Liver (tissue), 9 donors: Measurements from ENCODE around the gene GPI. TPM values are rescaled to one million over a fixed set of nuclear protein-coding genes. Genes with fewer than 3 reads are reported as not detected.
A peak's percentile ranks its signal among the peaks of the same experiment; 100 is the strongest.

Experiments used
- DNase-seq: peaks from one replicate; pipeline ENCODE4 v3.0.0-alpha.2; 2017; ENCODE audit warnings: low spot score
- H3K27ac ChIP-seq, 2 donors: one replicate each; pipeline ENCODE4 v1.7.0; 2013; ENCODE audit warnings: inconsistent platforms in 2 of 2, low read length in 2 of 2, control low read depth in 1 of 2, low read depth in 1 of 2, mild to moderate bottlenecking in 1 of 2
- H3K27me3 ChIP-seq, 4 donors: one replicate each; pipeline versions ENCODE4 v1.6.1 to v1.7.0; 2013; ENCODE audit warnings: low read length in 3 of 4, inconsistent platforms in 1 of 4, mild to moderate bottlenecking in 1 of 4, moderate library complexity in 1 of 4; ENCODE audit not compliant: control insufficient read depth in 4 of 4, insufficient read depth in 4 of 4
- H3K36me3 ChIP-seq, 4 donors: one replicate each; pipeline versions ENCODE4 v1.6.1 to v1.7.0; 2013; ENCODE audit warnings: low read length in 3 of 4, mild to moderate bottlenecking in 3 of 4, low read depth in 1 of 4, moderate library complexity in 1 of 4; ENCODE audit not compliant: control insufficient read depth in 4 of 4, insufficient read depth in 3 of 4
- H3K4me1 ChIP-seq, 4 donors: one replicate each; pipeline versions ENCODE4 v1.6.1 to v1.7.0; 2013; ENCODE audit warnings: low read length in 3 of 4, mild to moderate bottlenecking in 3 of 4, moderate library complexity in 1 of 4; ENCODE audit not compliant: control insufficient read depth in 4 of 4, insufficient read depth in 4 of 4
- H3K4me3 ChIP-seq, 3 donors: one replicate each; pipeline versions ENCODE4 v1.6.1 to v1.7.0; 2013; ENCODE audit warnings: low read length in 3 of 3, control low read depth in 1 of 3, low read depth in 1 of 3, mild to moderate bottlenecking in 1 of 3
- H3K9ac ChIP-seq, 2 donors: one replicate each; pipeline ENCODE4 v1.7.0; 2013; ENCODE audit warnings: low read length in 2 of 2, mild to moderate bottlenecking in 2 of 2, moderate library complexity in 2 of 2, control low read depth in 1 of 2, low read depth in 1 of 2
- H3K9me3 ChIP-seq, 4 donors: one replicate each; pipeline versions ENCODE4 v1.6.1 to v1.7.0; 2013; ENCODE audit warnings: low read length in 3 of 4; ENCODE audit not compliant: control insufficient read depth in 4 of 4
- ATF3 ChIP-seq: IDR thresholded peaks from 2 replicates; pipeline ENCODE4 v1.6.1; 2016; ENCODE audit warnings: antibody characterized with exemption
- CTCF ChIP-seq: fragments of 150-350 bp; IDR thresholded peaks from 2 replicates; pipeline ENCODE4 v1.5.1; 2017; ENCODE audit warnings: improper control_type of control experiment, low read depth, low read length; ENCODE audit not compliant: missing input control
- EGR1 ChIP-seq, 2 donors: IDR thresholded peaks; 2 replicates each; pipeline ENCODE4 v1.6.1; 2016 to 2018; ENCODE audit warnings: antibody characterized with exemption in 2 of 2, low read depth in 2 of 2
- FOXA1 ChIP-seq: IDR thresholded peaks from 2 replicates; pipeline ENCODE4 v1.6.1; 2016; ENCODE audit warnings: antibody characterized with exemption
- FOXA2 ChIP-seq: IDR thresholded peaks from 2 replicates; pipeline ENCODE4 v1.6.1; 2016; ENCODE audit warnings: antibody characterized with exemption
- GABPA ChIP-seq, 2 donors: IDR thresholded peaks in 1 of 2; conservative IDR thresholded peaks in 1 of 2; 2 replicates each; pipeline ENCODE4 v1.6.1; 2016; ENCODE audit warnings: antibody characterized with exemption in 2 of 2, mild to moderate bottlenecking in 1 of 2, moderate library complexity in 1 of 2
- HNF4A ChIP-seq, 2 donors: conservative IDR thresholded peaks; 2 replicates each; pipeline ENCODE4 v1.6.1; 2016; ENCODE audit warnings: antibody characterized with exemption in 2 of 2, mild to moderate bottlenecking in 2 of 2
- HNF4G ChIP-seq: IDR thresholded peaks from 2 replicates; pipeline ENCODE4 v1.6.1; 2016; ENCODE audit warnings: antibody characterized with exemption
- JUND ChIP-seq, 2 donors: IDR thresholded peaks; 2 replicates each; pipeline ENCODE4 v1.6.1; 2016; ENCODE audit warnings: antibody characterized with exemption in 2 of 2
- MAX ChIP-seq: IDR thresholded peaks from 2 replicates; pipeline ENCODE4 v1.6.1; 2016; ENCODE audit warnings: antibody characterized with exemption
- NR2F2 ChIP-seq: IDR thresholded peaks from 2 replicates; pipeline ENCODE4 v1.6.1; 2016; ENCODE audit warnings: antibody characterized with exemption
- RXRA ChIP-seq, 2 donors: IDR thresholded peaks; 2 replicates each; pipeline ENCODE4 v1.6.1; 2017 to 2018; ENCODE audit warnings: antibody characterized with exemption in 2 of 2, mild to moderate bottlenecking in 1 of 2
- SP1 ChIP-seq: IDR thresholded peaks from 2 replicates; pipeline ENCODE4 v1.6.1; 2018; ENCODE audit warnings: antibody characterized with exemption, mild to moderate bottlenecking
- TAF1 ChIP-seq: conservative IDR thresholded peaks from 2 replicates; pipeline ENCODE4 v1.6.1; 2016; ENCODE audit warnings: antibody characterized with exemption, mild to moderate bottlenecking
- YY1 ChIP-seq: IDR thresholded peaks from 2 replicates; pipeline ENCODE4 v1.6.1; 2016; ENCODE audit warnings: antibody characterized with exemption, mild to moderate bottlenecking
- ZBTB33 ChIP-seq: IDR thresholded peaks from 2 replicates; pipeline ENCODE4 v1.6.1; 2016; ENCODE audit warnings: antibody characterized with exemption
- WGBS: extraction: QIAGEN DNeasy Blood & Tissue Kit; methylation state at CpG from one replicate; pipeline ENCODE4 v1.1.7; 2013; 5-methylcytosine and 5-hydroxymethylcytosine counted together
- polyA plus RNA-seq, 2 donors: library from polyadenylated mRNA; stranded (reverse) in 1 of 2; unstranded in 1 of 2; fragments of 200-250 nt in 1 of 2; fragments of >200 nt in 1 of 2; fragmentation: Nextera tagmentation in 1 of 2; extraction: Ambion mirVana in 1 of 2; gene quantifications; one replicate each; pipeline versions ENCODE4 v1.2.1 to v1.2.3, GENCODE V29; 2013 to 2015
- total RNA-seq, 2 donors: library from RNA; depleted of rRNA; stranded (reverse); fragments of >200 nt; gene quantifications; one replicate each; pipeline ENCODE4 v1.2.3, GENCODE V29; 2014
- donor health status: healthy.
- donor health status: healthy.
- donor health status: healthy.
- donor health status: healthy.
- donor health status: healthy.

GPI gene
- total and polyA plus RNA-seq, 4 donors, result 61.8 to 191 (median 158) TPM

- Histone ChIP-seq H3K4me1 (peaks cover 5 to 18% (median 11%) of the 10 kb centered on the region in 4 donors), H3K9me3 (no peaks in the 10 kb centered on the region), H3K9ac (peak overlapping the region; percentile 51 to 64), H3K27me3 (no peaks in the 10 kb centered on the region), H3K27ac (peak overlapping the region; percentile 89), H3K4me3 (no peak overlapping the region), H3K36me3 (peaks cover 0 to 7% (median under 1%) of the 10 kb centered on the region in 4 donors)
- no peak for TF ChIP-seq JUND (IDR thresholded peaks at IDR 0.05)
- no peak for TF ChIP-seq YY1
- no peak for TF ChIP-seq FOXA1
- TF ChIP-seq CTCF, result no peak
- no peak for TF ChIP-seq HNF4G
- DNase-seq, result no peak
- 87% methylated on average over 7 of the region's 7 CpGs for WGBS
Observed at GRCh38 chr19:34359954-34360315, 5.1 kb upstream of the GPI start.

- no peak for TF ChIP-seq FOXA1
- no peak for TF ChIP-seq RXRA (IDR thresholded peaks at IDR 0.05)
- no peak for TF ChIP-seq TAF1
- no peak for TF ChIP-seq ZBTB33
- TF ChIP-seq EGR1 (IDR thresholded peaks at IDR 0.05; ENCODE audit: low read depth in 2 of 2), result no peak
- no peak for TF ChIP-seq HNF4G
- TF ChIP-seq GABPA (IDR thresholded peaks at IDR 0.05 in 1 of 2, conservative IDR thresholded peaks at IDR 0.05 in 1 of 2), result no peak
- TF ChIP-seq YY1, result no peak
- no peak for TF ChIP-seq FOXA2
- TF ChIP-seq ATF3, result no peak
- TF ChIP-seq SP1, result no peak
- TF ChIP-seq JUND (IDR thresholded peaks at IDR 0.05), result no peak
- TF ChIP-seq NR2F2, result no peak
- TF ChIP-seq HNF4A (conservative IDR thresholded peaks at IDR 0.05), result no peak
- no peak for DNase-seq
- Histone ChIP-seq H3K9ac (no peak overlapping the region), H3K9me3 (no peaks in the 10 kb centered on the region), H3K27me3 (no peaks in the 10 kb centered on the region), H3K27ac (peak overlapping the region; percentile 89), H3K36me3 (peaks cover 0 to 2% (median 0%) of the 10 kb centered on the region in 4 donors), H3K4me3 (no peak overlapping the region), H3K4me1 (peaks cover 5 to 18% (median 11%) of the 10 kb centered on the region in 4 donors)
- 98% methylated on average over 9 of the region's 9 CpGs for WGBS
Observed at GRCh38 chr19:34360354-34360909, 4.6 kb upstream of the GPI start.

- Histone ChIP-seq H3K36me3 (peaks cover 0 to 4% (median 3%) of the 10 kb centered on the region in 4 donors), H3K27me3 (no peaks in the 10 kb centered on the region), H3K27ac (no peak overlapping the region), H3K4me3 (no peak overlapping the region), H3K4me1 (peaks cover 10 to 36% (median 19%) of the 10 kb centered on the region in 4 donors), H3K9ac (no peak overlapping the region), H3K9me3 (no peaks in the 10 kb centered on the region)
- DNase-seq, result no peak
- TF ChIP-seq FOXA1, result no peak
- no peak for TF ChIP-seq EGR1 (IDR thresholded peaks at IDR 0.05; ENCODE audit: low read depth in 2 of 2)
- TF ChIP-seq NR2F2, result no peak
- TF ChIP-seq MAX, result no peak
- no peak for TF ChIP-seq GABPA (IDR thresholded peaks at IDR 0.05 in 1 of 2, conservative IDR thresholded peaks at IDR 0.05 in 1 of 2)
- no peak for TF ChIP-seq CTCF
- 79% methylated on average over 3 of the region's 3 CpGs for WGBS
Observed at GRCh38 chr19:34362679-34363069, 2.3 kb upstream of the GPI start.
